Natural killer cell (primary cell): ENCODE data around the gene NDFIP1. TPM values are rescaled to one million over a fixed set of nuclear protein-coding genes. Genes with fewer than 3 reads are reported as not detected.

Experiments used
- ATAC-seq, 3 donors: fragments of 150-1000 bp in 2 of 3; fragments of 200-7000 bp in 1 of 3; cut with Tn5 transposase; 1 replicate in 1 of 3; 2 replicates in 2 of 3; pipeline ENCODE4 v1.10.0; 2021; ENCODE audit warnings: mild to moderate bottlenecking in 2 of 3, moderate library complexity in 2 of 3
- DNase-seq, 2 donors: peaks; one replicate each; pipeline versions ENCODE4 v3.0.0 to v3.0.0-alpha.2; 2013 to 2021; ENCODE audit warnings: mixed read lengths in 1 of 2
- H3K27ac ChIP-seq: one replicate; pipeline ENCODE4 v1.5.1; 2013; ENCODE audit warnings: mild to moderate bottlenecking, low read length
- H3K27me3 ChIP-seq: one replicate; pipeline ENCODE4 v1.6.1; 2013; ENCODE audit warnings: low read length; ENCODE audit not compliant: control insufficient read depth, insufficient read depth
- H3K36me3 ChIP-seq: one replicate; pipeline ENCODE4 v1.6.1; 2013; ENCODE audit warnings: low read length; ENCODE audit not compliant: control insufficient read depth, insufficient read depth
- H3K4me1 ChIP-seq: one replicate; pipeline ENCODE4 v1.6.1; 2013; ENCODE audit warnings: low read length; ENCODE audit not compliant: control insufficient read depth, insufficient read depth
- H3K4me3 ChIP-seq: one replicate; pipeline ENCODE4 v1.5.1; 2013; ENCODE audit warnings: low read length
- H3K9me3 ChIP-seq: one replicate; pipeline ENCODE4 v1.6.1; 2013; ENCODE audit warnings: low read length; ENCODE audit not compliant: control insufficient read depth, insufficient read depth
- H3K27ac Mint-ChIP-seq, 2 donors: one replicate each; pipeline ENCODE4 v1.8.0; 2022; ENCODE audit warnings: mild to moderate bottlenecking in 2 of 2, mixed read lengths in 2 of 2, moderate library complexity in 1 of 2
- H3K27me3 Mint-ChIP-seq, 2 donors: one replicate each; pipeline ENCODE4 v1.8.0; 2022; ENCODE audit warnings: low read depth in 2 of 2, mixed read lengths in 2 of 2
- H3K36me3 Mint-ChIP-seq: one replicate; pipeline ENCODE4 v1.8.0; 2022; ENCODE audit warnings: mixed read lengths
- H3K4me1 Mint-ChIP-seq, 2 donors: one replicate each; pipeline ENCODE4 v1.8.0; 2022; ENCODE audit warnings: mixed read lengths in 2 of 2
- H3K4me3 Mint-ChIP-seq: one replicate; pipeline ENCODE4 v1.8.0; 2022; ENCODE audit warnings: mild to moderate bottlenecking, moderate library complexity, mixed read lengths
- H3K9me3 Mint-ChIP-seq, 2 donors: one replicate each; pipeline ENCODE4 v1.8.0; 2022; ENCODE audit warnings: mixed read lengths in 2 of 2
- CTCF ChIP-seq: fragments of 200-600 bp; IDR thresholded peaks from one replicate; pipeline ENCODE4 v1.8.0; 2022; ENCODE audit warnings: antibody characterized with exemption
- WGBS: methylation state at CpG from one replicate; pipeline ENCODE4 v1.1.7; 2013; ENCODE audit warnings: missing lambda C conversion rate; ENCODE audit not compliant: insufficient coverage; 5-methylcytosine and 5-hydroxymethylcytosine counted together
- intact Hi-C: fragments of 100-400 bp; cut with micrococcal nuclease; formaldehyde crosslinking; loops from one replicate; pipeline ENCODE4 v1.14.2; 2022
- total RNA-seq, 4 donors: library from RNA; stranded (reverse); fragments of 120-200 nt in 1 of 4; gene quantifications; one replicate each; pipeline versions ENCODE4 v1.2.3 to v1.2.4, GENCODE V29; 2013 to 2022

Gene NDFIP1
- total RNA-seq, 3 donors from 2014 or later (not counting 1 experiment from before 2014, with no cell fraction given), result 45.4 to 57.6 (median 51.7) TPM

- Histone ChIP-seq H3K27me3 (no peaks in the 10 kb centered on the region), H3K27ac (no peak overlapping the region), H3K4me3 (no peak overlapping the region), H3K4me1 (no peaks in the 10 kb centered on the region), H3K9me3 (no peaks in the 10 kb centered on the region), H3K36me3 (no peaks in the 10 kb centered on the region)
- Mint-ChIP-seq H3K27ac (no peak overlapping the region), H3K9me3 (no peaks in the 10 kb centered on the region), H3K27me3 (peaks cover 7% of the 10 kb centered on the region in 2 donors), H3K4me1 (no peaks in the 10 kb centered on the region), H3K36me3 (no peaks in the 10 kb centered on the region), H3K4me3 (no peak overlapping the region)
- intact Hi-C loops, result no loop called here
- TF ChIP-seq CTCF, result no peak
- 90% methylated on average over 3 of the region's 3 CpGs for WGBS
- ATAC-seq, result no peak
- DNase-seq, result no peak
These were observed 92.9 kb downstream of the NDFIP1 start for GRCh38 chr5:142201471-142201887.

DNA sequence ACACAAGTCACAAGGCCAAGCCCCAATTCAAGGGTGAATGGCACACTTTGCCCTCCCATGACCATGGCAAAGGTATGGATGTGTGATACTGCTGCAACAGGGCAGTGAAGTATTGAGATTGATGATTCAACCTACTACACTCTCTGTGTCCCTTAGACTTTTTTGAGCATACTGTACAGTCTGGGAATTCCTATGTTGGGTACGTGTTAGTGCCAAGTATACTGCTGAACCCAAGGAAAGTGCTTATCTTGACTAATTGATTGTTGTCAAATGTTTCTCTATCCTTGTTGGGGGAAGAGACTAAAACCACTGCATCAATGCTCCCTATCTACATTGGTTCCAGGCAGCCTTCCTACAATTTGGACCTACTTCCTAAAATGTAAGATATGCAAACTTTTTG is 93.7 kb downstream of the NDFIP1 start:
- Mint-ChIP-seq H3K4me1 (no peaks in the 10 kb centered on the region), H3K27me3 (peaks cover 7% of the 10 kb centered on the region in 2 donors), H3K9me3 (no peaks in the 10 kb centered on the region), H3K27ac (no peak overlapping the region), H3K36me3 (no peaks in the 10 kb centered on the region), H3K4me3 (no peak overlapping the region)
- 88% methylated on average over 1 of the region's 1 CpG for WGBS
- DNase-seq (no peak), ATAC-seq (no peak)
- TF ChIP-seq CTCF, result no peak
- H3K4me3 ChIP-seq, result no peak overlapping the region
- no peaks in the 10 kb centered on the region for H3K4me1 ChIP-seq
- intact Hi-C loops, result no loop called here
- no peak overlapping the region for H3K27ac ChIP-seq
- H3K36me3 ChIP-seq, result no peaks in the 10 kb centered on the region
- no peaks in the 10 kb centered on the region for H3K9me3 ChIP-seq
- H3K27me3 ChIP-seq, result no peaks in the 10 kb centered on the region

Other genes starting within 250 kb of the NDFIP1 start
- 10 to 100 TPM; 19.2 to 39.2 (median 32.1) TPM for gene PCDH1, start 230.4 kb upstream of the NDFIP1 start, total RNA-seq
- 100 to 1,000 TPM; 106 to 125 (median 115) TPM for gene DELE1, start 184.9 kb upstream of the NDFIP1 start, total RNA-seq
- gene PCDH12, start 150.6 kb upstream of the NDFIP1 start, total RNA-seq, result under 1 TPM in 1 of 3 donors, not detected in 2; 0.05 TPM
- 10 to 100 TPM; 20.6 to 29.2 (median 21.3) TPM for gene RNF14, start 139.7 kb upstream of the NDFIP1 start, total RNA-seq
- gene GNPDA1, start 95.8 kb upstream of the NDFIP1 start, total RNA-seq, result 10 to 100 TPM; 10.7 to 12.0 (median 11.2) TPM
- 1 to 10 TPM in 1 of 3 donors, under 1 TPM in 2; 0.20 to 1.3 (median 0.40) TPM for gene SPRY4, start 216.2 kb downstream of the NDFIP1 start, total RNA-seq